Hippocampal formation (tissue), 2 donors: ENCODE measurements around the gene CRYBG2.
A peak's percentile ranks its signal among the peaks of the same experiment; 100 is the strongest.
"Not testable (repeated sequence)": the region's sequence is repeated elsewhere in the genome, so short reads cannot be mapped to it uniquely, and the experiment has no call there.

ENCODE experiments used
- DNase-seq, 2 donors: peaks; one replicate each; lab custom pipeline; 2025; lab: John Stamatoyannopoulos, UW

Gene CRYBG2, protein sequence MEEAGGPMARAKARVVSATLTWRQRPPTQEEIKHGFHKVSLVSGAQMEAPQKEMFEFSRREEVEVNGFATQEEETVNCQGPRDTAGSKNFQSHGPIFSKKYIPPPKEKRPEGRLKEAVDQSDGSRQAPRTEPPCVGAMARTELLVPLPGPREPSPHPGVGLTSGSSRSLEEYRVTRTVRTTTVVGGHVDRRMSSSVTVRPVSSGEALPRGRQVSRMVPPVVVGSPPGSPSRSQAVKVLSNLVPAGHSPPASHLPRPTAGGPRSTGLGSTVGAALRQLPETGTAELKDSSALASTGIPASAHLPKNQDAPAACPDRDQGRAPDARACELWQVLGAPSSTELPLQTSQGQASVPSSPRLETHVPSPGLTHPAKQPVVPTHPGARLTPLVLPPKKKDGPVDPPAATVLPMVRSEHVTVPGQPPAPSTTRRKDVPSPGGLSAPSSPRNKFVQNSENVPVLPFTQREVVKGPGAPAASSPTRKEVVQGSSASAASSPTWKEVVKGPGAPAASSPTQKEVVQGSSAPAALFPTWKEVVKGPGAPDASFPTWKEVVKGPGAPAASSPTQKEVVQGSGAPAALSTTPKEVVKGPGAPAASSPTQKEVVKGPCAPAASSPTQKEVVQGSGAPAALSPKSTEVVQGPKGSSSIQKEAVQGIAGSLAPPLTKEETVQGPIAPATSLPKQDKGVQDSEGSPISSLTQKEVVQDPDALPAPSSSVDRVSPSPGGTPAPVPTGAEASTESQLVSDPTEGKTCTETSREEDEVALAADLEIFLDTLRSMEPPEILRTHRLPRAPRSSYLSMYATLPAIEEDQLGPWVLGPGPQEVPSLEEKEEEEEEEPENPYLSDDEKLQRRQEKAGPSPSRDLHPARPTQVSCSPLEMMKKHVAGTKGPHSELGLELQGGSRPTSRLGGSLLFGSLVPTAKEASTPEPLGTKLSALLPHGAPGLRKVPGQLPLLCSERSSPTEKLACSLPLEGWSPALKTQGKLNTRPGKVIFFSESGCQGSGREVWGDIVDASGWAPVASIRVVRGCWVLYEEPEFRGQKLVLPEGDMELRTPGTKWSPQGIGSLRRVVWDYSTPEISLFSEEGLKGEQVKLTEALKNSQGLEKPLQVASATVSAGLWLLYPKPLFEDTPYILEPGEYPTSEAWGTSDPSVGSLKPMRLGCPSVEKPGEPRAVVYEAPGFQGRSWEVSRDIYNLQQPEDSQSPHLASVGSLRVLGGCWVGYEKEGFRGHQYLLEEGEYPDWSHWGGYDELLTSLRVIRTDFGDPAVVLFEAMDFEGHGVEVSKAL (N-terminal part only)

DNA sequence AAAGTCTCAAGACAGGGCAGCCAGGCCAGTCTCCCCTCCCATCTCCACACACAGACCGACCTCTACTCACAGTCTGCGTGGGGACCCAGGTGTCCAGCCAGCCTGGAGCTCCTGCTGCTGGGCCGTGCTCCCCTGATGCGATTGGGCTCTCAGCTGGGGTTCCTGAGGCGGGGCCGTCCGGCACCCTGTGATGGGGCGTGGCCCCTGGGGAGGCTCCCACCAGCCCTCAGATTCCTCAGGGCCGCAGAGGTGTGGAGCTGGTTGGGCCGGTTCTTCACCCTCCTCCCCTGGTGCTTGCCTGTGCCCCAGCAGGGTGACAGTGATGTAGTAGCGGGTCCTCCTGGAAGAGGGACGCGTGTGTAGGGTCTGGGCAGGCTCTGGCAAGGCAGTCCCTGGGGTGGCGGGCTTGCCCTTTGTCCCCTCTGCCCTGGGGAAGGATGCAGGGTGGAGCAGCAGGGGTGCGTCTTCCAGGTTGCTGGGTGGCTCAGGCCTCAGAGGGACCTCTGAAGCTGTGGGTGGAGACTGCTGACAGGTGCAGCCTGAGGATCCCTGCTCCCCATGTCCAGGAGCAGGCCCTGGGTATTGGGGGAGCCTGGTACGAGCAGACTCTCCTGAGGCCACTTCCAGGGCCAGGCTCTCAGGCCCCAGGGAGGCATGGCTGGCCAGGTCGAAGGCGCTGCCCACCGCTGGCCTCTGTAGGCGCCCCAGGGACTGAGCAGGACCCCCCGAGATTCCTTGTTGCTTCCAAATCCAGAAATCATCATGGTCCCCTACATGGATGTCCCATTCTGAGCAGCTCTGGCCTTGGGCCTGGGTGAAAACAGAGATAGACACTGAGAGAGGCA lies at the start of gene CRYBG2:
Gene CRYBG2 (minus strand): TSS at position 155 of the 845 bp plus-strand sequence. CDS start 7,473 bp downstream, outside the sequence.
- no peak for DNase-seq

DNA sequence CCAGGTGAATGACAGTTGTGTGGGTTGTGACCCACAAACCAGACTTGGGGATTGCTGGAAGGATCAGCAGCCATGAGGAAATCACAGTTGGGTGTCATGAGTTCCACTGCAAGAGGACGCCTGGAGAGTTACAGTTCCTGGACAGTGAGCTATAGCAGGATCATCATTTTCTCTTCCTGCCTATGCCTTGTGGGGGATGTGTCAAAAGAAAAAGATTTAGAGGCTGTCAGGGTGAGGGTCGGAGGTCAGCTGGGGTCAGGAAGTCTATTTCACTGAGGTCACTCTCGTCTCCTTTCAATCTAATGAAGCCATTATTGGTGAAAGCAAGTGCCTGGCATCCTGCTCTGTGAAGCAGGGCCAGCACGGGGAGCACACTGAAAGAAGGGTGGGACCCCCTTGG lies 49.7 kb upstream of the CRYBG2 start:
- no peak for DNase-seq

DNA sequence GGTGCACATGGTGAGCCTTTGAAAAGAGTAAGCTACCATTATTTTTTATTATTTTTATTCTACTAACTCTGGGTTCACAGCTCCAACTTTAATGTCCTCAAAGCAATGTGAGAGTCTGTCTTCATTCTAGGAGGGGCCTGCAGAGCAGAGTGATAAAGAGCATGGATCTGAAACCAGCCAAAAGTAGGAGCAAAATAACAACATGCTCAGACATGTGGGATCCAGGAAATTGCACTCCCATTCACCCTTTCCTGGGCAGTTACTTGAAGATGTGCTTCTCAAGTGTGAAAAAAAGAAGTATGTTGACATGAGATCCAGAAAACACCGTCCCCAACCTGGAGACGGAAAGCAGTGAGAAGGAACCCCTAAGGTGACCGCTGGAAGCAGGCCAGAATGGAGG lies 48.0 kb upstream of the CRYBG2 start:
- no peak for DNase-seq

DNA sequence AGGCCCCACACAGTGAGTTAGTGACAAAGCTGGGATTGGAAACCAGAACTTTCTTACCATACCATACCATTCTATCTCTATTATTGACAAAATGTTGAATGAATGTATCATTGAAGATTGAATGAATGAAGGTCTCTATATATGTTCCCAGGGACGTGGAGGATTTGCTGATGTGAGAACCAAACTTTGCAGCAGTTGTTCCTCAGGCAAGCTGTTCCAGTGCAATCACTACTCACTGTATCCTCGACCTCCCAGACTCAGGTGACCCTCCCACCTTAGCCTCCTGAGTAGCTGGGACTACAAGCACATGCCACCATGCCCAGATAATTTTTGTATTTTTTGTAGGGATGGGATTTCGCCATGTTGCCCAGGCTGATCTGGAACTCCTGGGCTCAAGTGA lies 45.1 kb upstream of the CRYBG2 start:
- DNase-seq, result no peak

DNA sequence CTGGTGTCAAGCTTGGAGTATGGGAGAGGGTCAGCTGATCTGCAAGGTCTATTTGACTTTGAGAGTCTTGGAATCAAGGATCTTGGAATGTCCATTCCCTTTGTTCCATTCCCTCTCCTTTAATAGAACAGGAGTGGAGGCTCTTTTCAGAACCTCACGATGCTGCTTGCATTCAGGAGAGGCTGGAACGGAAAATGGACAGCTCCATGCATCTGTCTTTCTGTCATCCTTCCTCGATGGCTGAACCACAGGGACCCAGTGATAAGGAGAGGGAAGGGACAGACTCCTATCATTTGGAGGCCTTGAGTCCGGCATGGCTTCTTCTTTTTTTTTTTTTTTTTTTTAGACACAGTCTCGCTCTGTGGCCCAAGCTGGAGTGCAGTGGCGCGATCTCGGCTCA lies 41.8 kb upstream of the CRYBG2 start:
- no peak for DNase-seq

DNA sequence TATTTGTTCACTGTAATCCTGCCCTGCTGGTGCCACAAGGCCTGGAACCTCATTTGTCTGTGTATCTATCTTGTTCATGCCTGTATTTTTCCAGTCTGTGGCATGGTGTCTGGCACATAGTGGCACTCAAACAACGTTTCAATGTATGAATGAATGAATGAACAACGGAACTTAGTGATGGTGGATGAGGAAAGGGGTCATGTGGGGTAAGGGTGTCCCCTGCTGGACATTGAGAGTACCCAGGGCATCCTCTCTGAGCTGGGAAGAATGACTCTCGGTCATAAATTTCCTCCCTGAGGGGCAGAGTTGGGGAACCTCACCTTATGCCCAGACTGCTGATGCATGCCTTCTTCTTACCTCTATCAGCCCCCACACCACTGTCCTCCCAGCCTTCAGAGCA lies 37.5 kb upstream of the CRYBG2 start:
- peak in 1 of 2 donors; percentile 2 for DNase-seq

DNA sequence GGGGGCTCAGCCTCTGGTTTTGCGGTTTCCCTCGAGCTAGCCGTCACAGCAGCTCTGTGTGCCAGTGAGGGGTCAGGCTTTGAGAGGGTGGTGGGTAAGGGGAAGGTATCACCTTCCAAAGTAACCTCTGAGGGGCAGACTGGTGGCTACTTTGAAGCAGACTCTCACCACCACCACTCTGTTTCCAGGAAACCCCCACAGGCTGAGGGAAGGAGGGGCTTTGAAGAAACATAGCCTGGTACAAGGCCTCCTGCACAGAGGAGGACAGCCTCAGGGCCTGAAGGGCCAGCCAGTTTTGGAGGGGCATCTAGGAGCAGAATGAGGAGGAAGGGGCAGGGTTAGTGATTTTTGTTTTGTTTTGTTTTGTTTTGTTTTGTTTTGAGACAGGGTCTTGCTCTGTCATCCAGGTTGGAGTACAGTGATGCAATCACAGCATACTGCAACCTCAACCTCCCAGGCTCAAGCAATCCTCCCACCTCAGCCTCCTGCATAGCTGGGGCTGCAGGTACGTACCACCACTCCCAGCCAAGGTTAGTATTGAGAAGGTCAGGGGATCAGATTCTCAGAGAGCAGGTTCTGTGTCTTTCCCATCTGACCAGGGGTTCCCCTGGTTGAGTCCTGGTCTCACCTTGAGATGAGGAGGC lies 35.8 kb upstream of the CRYBG2 start:
- no peak for DNase-seq

DNA sequence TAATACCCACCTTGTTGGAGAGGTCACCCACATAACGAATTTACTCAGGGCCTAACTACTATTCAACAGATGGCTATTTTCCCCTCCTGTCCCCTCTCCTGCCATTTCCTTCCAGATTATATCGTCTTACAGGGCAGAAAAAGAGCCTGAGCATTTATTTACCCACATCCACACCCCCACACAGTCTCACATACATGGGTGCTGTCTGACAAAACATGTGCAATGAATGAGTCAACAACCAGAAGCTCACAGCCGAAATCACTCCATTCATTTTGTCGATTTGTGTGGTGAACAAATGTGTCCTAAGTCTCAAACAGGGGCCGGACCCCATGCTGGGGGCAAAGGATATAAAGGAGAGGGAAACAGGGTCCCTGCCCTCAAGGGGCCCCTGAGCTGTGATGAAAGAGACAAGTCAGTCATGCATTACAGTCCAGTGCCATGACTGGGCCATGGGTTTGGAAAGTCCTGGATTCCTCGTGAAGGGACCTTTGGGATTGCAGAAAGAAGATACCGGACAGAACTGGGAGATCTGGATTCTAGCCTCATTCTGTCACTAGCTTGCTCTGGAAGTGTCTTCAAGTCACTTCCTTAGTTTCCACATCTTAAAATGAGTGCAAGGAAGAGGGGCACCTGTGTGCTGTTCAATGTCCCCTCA lies 35.0 kb upstream of the CRYBG2 start:
- DNase-seq, result no peak

DNA sequence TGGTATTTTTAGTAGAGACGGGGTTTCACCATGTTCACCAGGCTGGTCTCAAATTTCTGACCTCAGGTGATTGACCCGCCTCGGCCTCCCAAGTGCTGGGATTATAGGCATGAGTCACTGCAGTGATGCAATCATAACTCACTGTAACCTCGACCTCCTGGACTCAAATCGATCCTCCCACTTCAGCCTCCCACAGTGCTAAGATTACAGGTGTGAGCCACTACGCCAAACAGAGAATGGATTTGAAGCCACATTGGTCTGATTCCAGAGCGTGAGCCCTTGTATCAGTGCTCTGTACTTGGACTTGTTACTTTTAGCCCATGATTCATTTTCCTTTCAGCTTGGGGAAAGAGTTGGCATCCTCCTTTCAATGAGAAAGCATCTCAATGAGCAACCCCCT lies 33.5 kb upstream of the CRYBG2 start:
- no peak for DNase-seq

DNA sequence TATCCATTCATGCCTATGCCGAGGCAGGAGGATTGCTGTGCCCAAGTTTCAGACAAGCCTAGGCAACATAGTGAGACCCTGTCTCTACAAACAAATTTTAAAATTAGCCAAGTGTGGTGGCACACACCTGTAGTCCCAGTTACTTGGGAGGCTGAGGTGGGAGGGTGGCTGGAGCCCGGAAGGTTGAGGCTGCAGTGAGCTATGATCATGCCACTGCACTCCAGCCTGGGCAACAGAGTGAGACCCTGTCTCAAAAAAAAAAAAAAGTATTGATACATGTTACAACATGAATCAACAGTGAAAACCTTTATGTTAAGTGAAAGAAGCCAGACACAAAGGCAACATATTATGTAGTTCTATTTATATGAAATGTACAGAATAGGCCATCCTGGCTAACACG lies 31.1 kb upstream of the CRYBG2 start:
- DNase-seq, result not testable (repeated sequence)

DNA sequence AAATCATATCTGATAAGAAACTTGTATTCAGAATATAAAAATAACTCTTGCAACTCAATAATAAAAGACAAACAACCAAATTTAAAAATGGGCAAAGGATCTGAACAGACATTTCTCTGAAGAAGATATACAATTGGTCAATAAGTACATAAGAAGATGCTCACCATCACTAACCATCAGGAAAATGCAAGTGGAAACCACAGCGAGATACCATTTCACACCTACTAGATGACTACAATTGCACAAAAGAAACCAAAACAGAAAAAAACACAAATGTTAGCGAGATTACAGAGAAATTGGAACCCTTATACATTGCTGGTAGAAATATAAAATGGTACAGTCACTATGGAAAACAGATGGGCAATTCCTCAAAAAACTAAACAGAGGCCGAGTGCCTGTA lies 30.1 kb upstream of the CRYBG2 start:
- DNase-seq, result no peak

DNA sequence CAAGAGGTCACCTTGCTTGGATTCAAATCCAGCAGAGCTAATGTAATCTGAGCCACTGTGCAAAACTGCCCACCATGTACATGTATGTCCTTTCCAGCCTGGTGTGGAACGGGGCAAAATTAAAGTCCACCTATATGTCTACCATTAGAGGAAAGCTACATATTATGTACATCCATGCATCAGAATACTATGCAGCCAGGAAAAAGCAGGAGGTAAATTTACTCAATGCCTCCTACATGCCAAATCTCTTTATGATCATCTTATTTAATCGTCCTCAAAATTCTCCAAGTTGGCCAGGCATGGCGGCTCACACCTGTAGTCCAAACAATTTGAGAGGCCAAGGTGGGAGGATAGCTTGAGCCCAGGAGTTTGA lies 24.9 kb upstream of the CRYBG2 start:
- no peak for DNase-seq

DNA sequence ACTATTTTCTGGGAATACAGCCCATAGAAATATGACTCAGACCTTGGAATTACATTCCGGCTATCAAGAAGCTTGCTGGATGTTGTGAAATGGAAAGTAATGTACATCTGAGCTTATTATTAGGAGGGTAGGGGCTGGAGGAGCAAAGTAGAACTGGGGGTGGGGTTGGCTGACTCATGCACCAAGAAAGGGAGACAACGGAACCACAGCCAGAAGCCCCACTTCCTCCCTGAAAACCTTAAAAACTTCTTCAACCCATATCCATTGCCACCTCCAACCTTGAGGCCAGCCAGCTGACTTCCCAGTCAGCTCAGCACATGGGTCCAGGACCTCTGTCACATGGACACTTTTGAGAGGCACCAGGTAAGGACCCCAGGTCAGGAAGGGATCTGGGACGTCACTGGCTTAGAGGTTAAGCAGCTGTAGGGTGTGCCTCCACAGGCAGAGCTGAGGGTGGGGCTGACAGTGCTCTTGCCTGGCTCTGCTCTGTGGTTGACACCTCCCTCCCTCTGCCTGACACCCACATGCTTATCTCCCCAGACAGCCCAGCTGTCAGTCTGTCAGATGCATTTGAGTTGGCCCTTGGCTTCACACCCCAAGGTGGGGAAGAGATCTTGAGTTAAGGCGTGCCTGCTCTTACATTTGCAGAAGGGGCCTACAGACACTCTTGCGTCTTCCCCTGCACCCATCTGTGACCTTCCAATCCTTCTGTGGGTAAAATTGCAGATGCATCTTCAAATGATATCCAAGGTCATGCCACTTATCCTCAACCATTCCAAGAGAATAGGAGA lies 24.4 kb upstream of the CRYBG2 start:
- no peak for DNase-seq

DNA sequence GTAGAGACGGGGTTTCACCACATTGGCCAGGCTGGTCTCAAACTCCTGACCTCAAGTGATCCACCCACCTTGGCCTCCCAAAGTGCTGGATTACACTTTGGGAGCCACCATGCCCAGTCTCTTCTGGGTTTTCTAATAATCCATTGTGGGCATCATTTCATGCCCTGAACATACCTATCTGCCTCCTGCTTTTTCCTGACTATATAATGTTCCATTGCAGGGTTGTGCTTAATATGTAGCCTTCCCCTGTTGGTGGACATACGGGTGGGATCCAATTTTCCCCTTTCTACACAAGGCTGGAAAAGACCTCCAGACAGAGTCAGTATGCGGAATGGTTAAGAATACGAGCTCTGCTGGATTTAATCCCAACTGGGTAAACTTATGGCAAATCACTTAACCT lies 22.1 kb upstream of the CRYBG2 start:
- no peak for DNase-seq

DNA sequence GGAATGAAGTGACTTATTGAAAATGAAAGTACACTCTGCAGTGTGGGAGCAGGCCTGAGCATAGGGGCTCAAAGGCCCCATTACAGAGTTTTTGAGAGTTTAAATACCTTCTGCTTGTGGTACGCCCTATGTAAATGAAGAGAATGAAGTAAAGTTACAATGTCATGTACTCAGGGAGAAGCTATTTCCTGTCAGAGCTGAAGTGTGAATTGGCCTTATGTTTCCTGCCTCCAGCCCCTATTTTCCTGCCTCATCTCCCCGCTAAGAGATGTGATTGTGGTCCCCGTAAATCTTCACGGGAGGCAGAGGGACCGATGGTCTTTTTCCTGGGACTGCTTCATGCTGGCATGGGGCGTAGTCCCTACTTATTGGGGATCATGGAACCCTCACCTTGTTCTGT lies 21.2 kb upstream of the CRYBG2 start:
- DNase-seq, result no peak

DNA sequence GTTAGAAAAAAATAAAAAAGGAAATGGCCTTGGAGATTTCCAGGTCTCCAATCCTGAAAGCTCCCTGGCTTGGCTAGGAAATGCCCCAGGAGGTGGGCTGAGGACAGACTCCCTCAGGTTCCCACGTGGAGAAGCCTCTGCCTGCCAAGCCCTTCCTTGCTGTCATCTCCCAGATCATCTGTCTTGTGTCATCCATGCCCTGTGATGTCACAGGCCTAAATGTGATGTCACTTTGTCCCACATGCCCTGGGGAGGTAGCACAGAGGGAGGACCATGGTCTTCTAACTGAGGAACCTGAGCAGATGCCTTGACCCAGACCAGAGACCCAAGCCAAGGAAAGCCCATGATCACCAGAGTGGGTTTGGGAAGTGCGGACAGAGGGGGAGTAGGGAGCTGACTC lies 20.4 kb upstream of the CRYBG2 start:
- not testable (repeated sequence) for DNase-seq

DNA sequence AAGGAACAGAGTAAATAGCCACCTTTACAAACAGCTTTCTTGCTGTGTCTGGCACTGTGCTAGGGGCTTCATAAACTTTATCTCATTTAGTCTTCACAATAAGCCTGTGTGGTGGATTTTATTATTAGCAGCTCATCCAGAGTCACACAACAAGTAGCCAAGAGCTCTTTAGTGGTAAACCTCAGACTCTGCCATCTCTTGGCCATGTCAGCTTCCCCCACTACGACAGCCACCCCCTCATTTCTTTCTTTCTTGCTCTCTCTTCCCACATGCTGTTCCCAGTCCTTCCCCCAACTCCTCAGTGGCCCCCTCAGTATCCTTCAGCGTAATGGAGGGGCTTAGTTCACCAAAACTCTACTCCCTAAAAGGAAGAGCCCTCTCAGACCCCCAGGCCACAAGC lies 19.9 kb upstream of the CRYBG2 start:
- DNase-seq, result no peak

DNA sequence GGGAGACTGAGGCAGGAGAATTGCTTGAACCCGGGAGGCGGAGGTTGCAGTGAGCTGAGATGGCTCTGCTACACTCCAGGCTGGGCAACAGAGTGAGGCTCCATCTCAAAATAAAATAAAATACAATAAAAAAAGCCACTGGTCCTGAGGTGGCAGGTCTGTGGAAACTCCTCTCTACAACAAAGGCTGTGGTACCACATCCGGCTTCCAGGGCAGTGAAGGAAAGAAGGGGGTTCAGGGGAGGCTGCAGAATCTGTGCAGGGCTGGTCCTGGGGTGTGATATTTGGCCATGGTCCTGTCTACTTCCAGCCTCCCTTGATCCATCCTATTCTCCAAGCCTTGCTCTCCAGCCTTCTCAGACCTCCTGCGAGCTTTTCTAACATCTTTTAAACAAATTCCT lies 19.4 kb upstream of the CRYBG2 start:
- DNase-seq, result no peak

DNA sequence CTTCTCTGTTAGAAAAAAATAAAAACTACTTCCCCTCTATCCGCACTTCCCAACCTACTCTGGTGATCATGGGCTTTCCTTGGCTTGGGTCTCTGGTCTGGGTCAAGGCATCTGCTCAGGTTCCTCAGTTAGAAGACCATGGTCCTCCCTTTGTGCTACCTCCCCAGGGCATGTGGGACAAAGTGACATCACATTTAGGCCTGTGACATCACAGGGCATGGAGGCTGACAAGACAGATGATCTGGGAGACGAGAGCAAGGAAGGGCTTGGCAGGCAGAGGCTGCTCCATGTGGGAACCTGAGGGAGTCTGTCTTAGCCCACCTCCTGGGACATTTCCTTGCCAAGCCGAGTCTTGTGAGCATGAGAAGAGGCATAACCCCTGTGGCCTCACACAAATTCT lies 18.7 kb upstream of the CRYBG2 start, which contains the start of gene ZNF683:
Gene ZNF683 (minus strand): TSS at position 140 of the 400 bp plus-strand sequence. CDS start 4,179 bp downstream, outside the sequence.
- not testable (repeated sequence) for DNase-seq
